Liver (tissue), 3 donors: ENCODE results near the gene PRR36.

Experiments
- FOXA1 ChIP-seq: IDR thresholded peaks from 2 replicates; pipeline ENCODE4 v1.6.1; 2016; ENCODE audit warnings: antibody characterized with exemption
- FOXA2 ChIP-seq: IDR thresholded peaks from 2 replicates; pipeline ENCODE4 v1.6.1; 2016; ENCODE audit warnings: antibody characterized with exemption
- GABPA ChIP-seq, 2 donors: IDR thresholded peaks in 1 of 2; conservative IDR thresholded peaks in 1 of 2; 2 replicates each; pipeline ENCODE4 v1.6.1; 2016; ENCODE audit warnings: antibody characterized with exemption in 2 of 2, mild to moderate bottlenecking in 1 of 2, moderate library complexity in 1 of 2
- HNF4A ChIP-seq, 2 donors: conservative IDR thresholded peaks; 2 replicates each; pipeline ENCODE4 v1.6.1; 2016; ENCODE audit warnings: antibody characterized with exemption in 2 of 2, mild to moderate bottlenecking in 2 of 2
- JUND ChIP-seq, 2 donors: IDR thresholded peaks; 2 replicates each; pipeline ENCODE4 v1.6.1; 2016; ENCODE audit warnings: antibody characterized with exemption in 2 of 2
- RAD21 ChIP-seq, 2 donors: IDR thresholded peaks; 2 replicates each; pipeline ENCODE4 v1.6.1; 2016; ENCODE audit warnings: antibody characterized with exemption in 2 of 2, mild to moderate bottlenecking in 2 of 2
- RXRA ChIP-seq, 2 donors: IDR thresholded peaks; 2 replicates each; pipeline ENCODE4 v1.6.1; 2017 to 2018; ENCODE audit warnings: antibody characterized with exemption in 2 of 2, mild to moderate bottlenecking in 1 of 2
- SP1 ChIP-seq: IDR thresholded peaks from 2 replicates; pipeline ENCODE4 v1.6.1; 2018; ENCODE audit warnings: antibody characterized with exemption, mild to moderate bottlenecking
- TAF1 ChIP-seq: conservative IDR thresholded peaks from 2 replicates; pipeline ENCODE4 v1.6.1; 2016; ENCODE audit warnings: antibody characterized with exemption, mild to moderate bottlenecking
- TF ChIP-seq, protein P1 (sequence below): fragments of 150-350 bp; IDR thresholded peaks from 2 replicates; pipeline ENCODE4 v1.5.1; 2017; ENCODE audit warnings: improper control_type of control experiment, low read depth, low read length; ENCODE audit not compliant: missing input control
- TF ChIP-seq, protein P2 (sequence below): IDR thresholded peaks from 2 replicates; pipeline ENCODE4 v1.6.1; 2016; ENCODE audit warnings: antibody characterized with exemption
- TF ChIP-seq, protein P3 (sequence below): IDR thresholded peaks from 2 replicates; pipeline ENCODE4 v1.6.1; 2016; ENCODE audit warnings: antibody characterized with exemption, mild to moderate bottlenecking
- TF ChIP-seq, protein P4 (sequence below): IDR thresholded peaks from 2 replicates; pipeline ENCODE4 v1.6.1; 2016; ENCODE audit warnings: antibody characterized with exemption
- donor health status: healthy.
- donor health status: healthy.

DNA sequence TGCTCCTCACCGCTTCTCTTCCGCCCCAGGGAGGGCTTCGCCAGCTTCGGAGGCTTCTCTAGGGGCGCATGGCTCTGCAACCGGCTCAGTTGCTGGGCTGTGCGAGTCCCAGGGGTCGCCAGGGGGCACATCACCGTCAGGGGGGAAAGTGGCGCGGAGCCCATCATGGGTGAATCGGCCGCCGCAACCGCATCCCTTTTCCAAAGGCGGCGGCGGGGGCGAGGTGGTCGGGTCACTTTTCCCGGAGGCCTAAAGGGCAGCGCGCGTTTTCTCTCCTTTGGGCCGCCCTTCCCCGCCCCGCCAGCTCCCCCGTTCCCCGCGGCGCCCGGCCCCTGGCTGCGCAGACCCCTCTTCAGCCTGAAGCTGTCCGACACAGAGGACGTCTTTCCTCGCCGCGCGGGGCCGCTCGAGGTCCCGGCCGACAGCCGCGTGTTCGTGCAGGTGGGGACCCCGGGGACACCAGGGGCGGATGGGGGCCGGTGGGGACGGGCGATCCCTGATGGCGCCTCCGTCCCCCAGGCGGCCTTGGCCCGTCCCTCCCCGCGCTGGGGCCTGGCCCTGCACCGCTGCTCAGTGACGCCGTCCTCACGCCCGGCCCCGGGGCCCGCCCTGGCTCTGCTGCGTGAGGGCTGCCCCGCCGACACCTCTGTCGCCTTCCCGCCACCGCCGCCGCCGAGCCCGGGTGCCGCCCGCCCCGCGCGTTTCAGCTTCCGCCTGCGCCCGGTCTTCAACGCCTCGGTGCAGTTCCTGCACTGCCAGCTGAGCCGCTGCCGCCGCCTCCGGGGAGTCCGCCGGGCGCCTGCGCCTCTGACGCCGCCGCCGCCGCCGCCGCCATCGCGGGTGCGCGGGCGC, 42.1 kb upstream of the PRR36 start:
- TF ChIP-seq, protein P1, sequence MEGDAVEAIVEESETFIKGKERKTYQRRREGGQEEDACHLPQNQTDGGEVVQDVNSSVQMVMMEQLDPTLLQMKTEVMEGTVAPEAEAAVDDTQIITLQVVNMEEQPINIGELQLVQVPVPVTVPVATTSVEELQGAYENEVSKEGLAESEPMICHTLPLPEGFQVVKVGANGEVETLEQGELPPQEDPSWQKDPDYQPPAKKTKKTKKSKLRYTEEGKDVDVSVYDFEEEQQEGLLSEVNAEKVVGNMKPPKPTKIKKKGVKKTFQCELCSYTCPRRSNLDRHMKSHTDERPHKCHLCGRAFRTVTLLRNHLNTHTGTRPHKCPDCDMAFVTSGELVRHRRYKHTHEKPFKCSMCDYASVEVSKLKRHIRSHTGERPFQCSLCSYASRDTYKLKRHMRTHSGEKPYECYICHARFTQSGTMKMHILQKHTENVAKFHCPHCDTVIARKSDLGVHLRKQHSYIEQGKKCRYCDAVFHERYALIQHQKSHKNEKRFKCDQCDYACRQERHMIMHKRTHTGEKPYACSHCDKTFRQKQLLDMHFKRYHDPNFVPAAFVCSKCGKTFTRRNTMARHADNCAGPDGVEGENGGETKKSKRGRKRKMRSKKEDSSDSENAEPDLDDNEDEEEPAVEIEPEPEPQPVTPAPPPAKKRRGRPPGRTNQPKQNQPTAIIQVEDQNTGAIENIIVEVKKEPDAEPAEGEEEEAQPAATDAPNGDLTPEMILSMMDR, result no peak
- no peak for TF ChIP-seq RAD21 (IDR thresholded peaks at IDR 0.05)
- TF ChIP-seq, protein P2, sequence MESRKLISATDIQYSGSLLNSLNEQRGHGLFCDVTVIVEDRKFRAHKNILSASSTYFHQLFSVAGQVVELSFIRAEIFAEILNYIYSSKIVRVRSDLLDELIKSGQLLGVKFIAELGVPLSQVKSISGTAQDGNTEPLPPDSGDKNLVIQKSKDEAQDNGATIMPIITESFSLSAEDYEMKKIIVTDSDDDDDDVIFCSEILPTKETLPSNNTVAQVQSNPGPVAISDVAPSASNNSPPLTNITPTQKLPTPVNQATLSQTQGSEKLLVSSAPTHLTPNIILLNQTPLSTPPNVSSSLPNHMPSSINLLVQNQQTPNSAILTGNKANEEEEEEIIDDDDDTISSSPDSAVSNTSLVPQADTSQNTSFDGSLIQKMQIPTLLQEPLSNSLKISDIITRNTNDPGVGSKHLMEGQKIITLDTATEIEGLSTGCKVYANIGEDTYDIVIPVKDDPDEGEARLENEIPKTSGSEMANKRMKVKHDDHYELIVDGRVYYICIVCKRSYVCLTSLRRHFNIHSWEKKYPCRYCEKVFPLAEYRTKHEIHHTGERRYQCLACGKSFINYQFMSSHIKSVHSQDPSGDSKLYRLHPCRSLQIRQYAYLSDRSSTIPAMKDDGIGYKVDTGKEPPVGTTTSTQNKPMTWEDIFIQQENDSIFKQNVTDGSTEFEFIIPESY, result no peak
- TF ChIP-seq, protein P3, sequence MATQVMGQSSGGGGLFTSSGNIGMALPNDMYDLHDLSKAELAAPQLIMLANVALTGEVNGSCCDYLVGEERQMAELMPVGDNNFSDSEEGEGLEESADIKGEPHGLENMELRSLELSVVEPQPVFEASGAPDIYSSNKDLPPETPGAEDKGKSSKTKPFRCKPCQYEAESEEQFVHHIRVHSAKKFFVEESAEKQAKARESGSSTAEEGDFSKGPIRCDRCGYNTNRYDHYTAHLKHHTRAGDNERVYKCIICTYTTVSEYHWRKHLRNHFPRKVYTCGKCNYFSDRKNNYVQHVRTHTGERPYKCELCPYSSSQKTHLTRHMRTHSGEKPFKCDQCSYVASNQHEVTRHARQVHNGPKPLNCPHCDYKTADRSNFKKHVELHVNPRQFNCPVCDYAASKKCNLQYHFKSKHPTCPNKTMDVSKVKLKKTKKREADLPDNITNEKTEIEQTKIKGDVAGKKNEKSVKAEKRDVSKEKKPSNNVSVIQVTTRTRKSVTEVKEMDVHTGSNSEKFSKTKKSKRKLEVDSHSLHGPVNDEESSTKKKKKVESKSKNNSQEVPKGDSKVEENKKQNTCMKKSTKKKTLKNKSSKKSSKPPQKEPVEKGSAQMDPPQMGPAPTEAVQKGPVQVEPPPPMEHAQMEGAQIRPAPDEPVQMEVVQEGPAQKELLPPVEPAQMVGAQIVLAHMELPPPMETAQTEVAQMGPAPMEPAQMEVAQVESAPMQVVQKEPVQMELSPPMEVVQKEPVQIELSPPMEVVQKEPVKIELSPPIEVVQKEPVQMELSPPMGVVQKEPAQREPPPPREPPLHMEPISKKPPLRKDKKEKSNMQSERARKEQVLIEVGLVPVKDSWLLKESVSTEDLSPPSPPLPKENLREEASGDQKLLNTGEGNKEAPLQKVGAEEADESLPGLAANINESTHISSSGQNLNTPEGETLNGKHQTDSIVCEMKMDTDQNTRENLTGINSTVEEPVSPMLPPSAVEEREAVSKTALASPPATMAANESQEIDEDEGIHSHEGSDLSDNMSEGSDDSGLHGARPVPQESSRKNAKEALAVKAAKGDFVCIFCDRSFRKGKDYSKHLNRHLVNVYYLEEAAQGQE, result no peak
- no peak for TF ChIP-seq GABPA (IDR thresholded peaks at IDR 0.05 in 1 of 2, conservative IDR thresholded peaks at IDR 0.05 in 1 of 2)
- TF ChIP-seq FOXA1, result no peak
- TF ChIP-seq, protein P4, sequence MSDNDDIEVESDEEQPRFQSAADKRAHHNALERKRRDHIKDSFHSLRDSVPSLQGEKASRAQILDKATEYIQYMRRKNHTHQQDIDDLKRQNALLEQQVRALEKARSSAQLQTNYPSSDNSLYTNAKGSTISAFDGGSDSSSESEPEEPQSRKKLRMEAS, result no peak
- TF ChIP-seq TAF1, result no peak
- TF ChIP-seq HNF4A (conservative IDR thresholded peaks at IDR 0.05), result no peak
- no peak for TF ChIP-seq FOXA2
- no peak for TF ChIP-seq JUND (IDR thresholded peaks at IDR 0.05)
- no peak for TF ChIP-seq RXRA (IDR thresholded peaks at IDR 0.05)
- no peak for TF ChIP-seq SP1
